ENCODE data around the gene PMFBP1. TPM values are rescaled to one million over a fixed set of nuclear protein-coding genes. Genes with fewer than 3 reads are reported as not detected.

The PMFBP1 gene
- total and polyA plus RNA-seq, 10 of the 15 experiments (the other 5 are each of a cell fraction or from before 2014, with no cell fraction given): 0.40 to 2.3 (median 1.1) TPM

- CTCF ChIA-PET: no interaction called here
- Histone ChIP-seq H2AFZ (ENCODE audit: control insufficient read depth, low read depth, low read length) (no peak overlapping the region), H3K79me2 (ENCODE audit: control insufficient read depth, insufficient read depth, low read length) (no peaks in the 10 kb centered on the region), H3K9me3 (replicated peaks; ENCODE audit: control insufficient read depth, insufficient read depth, low read length) (no peaks in the 10 kb centered on the region), H3K27ac (ENCODE audit: control insufficient read depth, insufficient read depth) (no peak overlapping the region), H3K27me3 (replicated peaks in 1 of 2; ENCODE audit: control insufficient read depth in 2 of 2, insufficient read depth in 2 of 2, low read length in 1 of 2) (0 out of 4 replicates have a peak, but pooled peaks cover 0 to 1% of the 10 kb centered on the region in 2 experiments), H3K4me3 (no peak overlapping the region), H3K4me1 (ENCODE audit: control insufficient read depth, insufficient read depth, low read length) (no peaks in the 10 kb centered on the region), H4K20me1 (ENCODE audit: control insufficient read depth, insufficient read depth) (no peaks in the 10 kb centered on the region), H3K36me3 (ENCODE audit: control insufficient read depth in 2 of 2, insufficient read depth in 2 of 2, low read length in 1 of 2) (no peaks in the 10 kb centered on the region), H3K9ac (ENCODE audit: control insufficient read depth, insufficient read depth, low read length) (no peak overlapping the region), H3K4me2 (ENCODE audit: control insufficient read depth, insufficient read depth) (no peak overlapping the region)
- POLR2A ChIA-PET: no interaction called here
- 93% methylated on average over 3 of the region's 3 CpGs for WGBS (ENCODE audit: insufficient coverage, insufficient replicate concordance, low lambda C conversion rate, missing lambda C conversion rate)
- RAD21 ChIA-PET (ENCODE audit: unreplicated experiment): no interaction called here
- DNase-seq (ENCODE audit: low read depth, low spot score) (no peak), ATAC-seq (no peak), FAIRE-seq (no peak)
- BruUV-seq (replicated peaks): no TSS peak
- SMC1A ChIA-PET (ENCODE audit: uncharacterized antibody, unreplicated experiment): interaction anchor here (0.9 to 1.8 kb wide), 3 partner anchors 10 to 18 kb away, joined by 3 to 5 read pairs (median 3); no protein-coding TSS in a partner anchor
- no peak for TF ChIP-seq RUNX3 (IDR thresholded peaks at IDR 0.05; ENCODE audit: low read length)
- TF ChIP-seq JUND (IDR thresholded peaks at IDR 0.05; ENCODE audit: low read depth, low read length): no peak
- no peak for TF ChIP-seq CHD2 (IDR thresholded peaks at IDR 0.05; ENCODE audit: borderline replicate concordance, low read depth, low read length)
- TF ChIP-seq MYC (IDR thresholded peaks at IDR 0.05; ENCODE audit: insufficient read depth, insufficient read length, insufficient replicate concordance, low read length, severe bottlenecking): no peak
- no peak for TF ChIP-seq FOXK2 (IDR thresholded peaks at IDR 0.05)
- TF ChIP-seq NFYB (IDR thresholded peaks at IDR 0.05; ENCODE audit: insufficient read depth, low read depth, low read length): no peak
- TF ChIP-seq EZH2 (IDR thresholded peaks at IDR 0.05; ENCODE audit: borderline replicate concordance, control insufficient read depth, low read depth, low read length): no peak
- no peak for TF ChIP-seq DPF2 (IDR thresholded peaks at IDR 0.05)
- no peak for TF ChIP-seq KDM1A (IDR thresholded peaks at IDR 0.05; ENCODE audit: borderline replicate concordance)
- TF ChIP-seq LARP7 (IDR thresholded peaks at IDR 0.05): no peak
- in situ Hi-C loops (cut with MboI) (no loop called here), intact Hi-C loops (cut with micrococcal nuclease; ENCODE audit: unreplicated experiment) (no loop called here)
Measured at GRCh38 chr16:72210072-72210471, 38.1 kb upstream of the PMFBP1 start.
